GM12891 (cell line): ENCODE measurements around the gene CSNK2A2.

Source experiments
- PAX5 ChIP-seq: IDR thresholded peaks from 2 replicates; pipeline ENCODE4 v1.6.1; 2011; ENCODE audit warnings: low read length, moderate library complexity, mild to moderate bottlenecking; ENCODE audit not compliant: insufficient read depth, severe bottlenecking
- POLR2A ChIP-seq: IDR thresholded peaks from 2 replicates; pipeline ENCODE4 v1.6.1; 2011; ENCODE audit warnings: low read depth, low read length, control low read depth
- POLR2AphosphoS5 ChIP-seq: IDR thresholded peaks from 2 replicates; pipeline ENCODE4 v1.6.1; 2011; ENCODE audit warnings: low read depth, low read length, control low read depth
- POU2F2 ChIP-seq: IDR thresholded peaks from 2 replicates; pipeline ENCODE4 v1.6.1; 2011; ENCODE audit warnings: low read depth, mild to moderate bottlenecking, control low read depth, low read length, moderate library complexity
- SPI1 ChIP-seq: IDR thresholded peaks from 2 replicates; pipeline ENCODE4 v1.6.1; 2011; ENCODE audit warnings: low read depth, low read length, control low read depth
- TAF1 ChIP-seq: IDR thresholded peaks from 2 replicates; pipeline ENCODE4 v1.6.1; 2011; ENCODE audit warnings: low read depth, low read length, control low read depth

DNA sequence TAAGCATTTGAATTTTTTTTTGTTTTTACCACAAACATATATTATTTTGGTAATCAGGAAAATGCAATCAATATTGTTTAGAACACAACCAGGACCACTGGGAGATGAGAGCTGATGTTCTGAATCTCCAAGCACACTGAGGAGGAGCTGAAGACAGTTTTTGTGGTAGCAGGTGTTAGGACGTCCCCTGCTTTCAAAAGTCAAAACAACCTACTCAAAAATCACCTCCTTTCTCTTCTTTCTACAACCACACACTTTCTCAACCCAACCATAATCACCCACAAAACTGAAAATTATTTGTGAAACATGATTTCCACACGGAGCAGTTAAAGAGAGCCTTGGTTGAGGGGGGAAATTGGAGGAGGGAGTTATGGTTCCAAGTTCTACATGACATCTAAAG, 42.1 kb downstream of the CSNK2A2 start:
- no peak for TF ChIP-seq POLR2A
- no peak for TF ChIP-seq TAF1
- TF ChIP-seq POLR2AphosphoS5 = no peak
- no peak for TF ChIP-seq SPI1
- TF ChIP-seq PAX5 = no peak
- no peak for TF ChIP-seq POU2F2
